GM23338 (cell line): ENCODE measurements around the gene PTPN7. TPM values are rescaled to one million over a fixed set of nuclear protein-coding genes. Genes with fewer than 3 reads are reported as not detected.

ENCODE experiments used
- CREB1 ChIP-seq: fragments of 250-450 bp; sonication (Bioruptor Pico); IDR thresholded peaks from 2 replicates; pipeline ENCODE4 v1.5.0; 2020; ENCODE audit warnings: low read depth, mild to moderate bottlenecking, moderate library complexity
- EZH2 ChIP-seq: fragments of 200-600 bp; sonication (generic); IDR thresholded peaks from one replicate; pipeline ENCODE4 v1.8.0; 2017; ENCODE audit warnings: antibody characterized with exemption, mild to moderate bottlenecking, low read depth; ENCODE audit not compliant: unreplicated experiment
- NANOG ChIP-seq: IDR thresholded peaks from 2 replicates; pipeline ENCODE4 v1.6.1; 2016; ENCODE audit warnings: antibody characterized with exemption, borderline replicate concordance
- POLR2AphosphoS5 ChIP-seq: IDR thresholded peaks from 2 replicates; pipeline ENCODE4 v1.6.1; 2016; ENCODE audit warnings: antibody characterized with exemption, low read depth
- STAT1 ChIP-seq: IDR thresholded peaks from one replicate; pipeline ENCODE4 v1.6.1; 2016; ENCODE audit warnings: antibody characterized with exemption; ENCODE audit not compliant: unreplicated experiment
- ZNF114 ChIP-seq: fragments of 250-450 bp; sonication (Bioruptor Pico); IDR thresholded peaks from 2 replicates; pipeline ENCODE4 v1.5.0; 2020; ENCODE audit warnings: mild to moderate bottlenecking, moderate library complexity
- ZNF331 ChIP-seq: fragments of 250-450 bp; sonication (Bioruptor Pico); IDR thresholded peaks from 2 replicates; pipeline ENCODE4 v1.5.0; 2020; ENCODE audit warnings: low read depth, mild to moderate bottlenecking, moderate library complexity
- polyA plus RNA-seq: library from polyadenylated mRNA; unstranded; fragments of >200 nt; fragmentation: Nextera tagmentation; extraction: Ambion mirVana; gene quantifications from 2 replicates; pipeline ENCODE4 v1.2.1, GENCODE V29; 2016
- total RNA-seq: library from RNA; depleted of rRNA; stranded (reverse); fragments of >200 nt; shearing (Covaris generic); gene quantifications from 2 replicates; pipeline ENCODE4 v1.2.3, GENCODE V29; 2014
- TF ChIP-seq, protein P1 (sequence below): fragments of 250-450 bp; sonication (Bioruptor Pico); IDR thresholded peaks from 2 replicates; pipeline ENCODE4 v1.5.0; 2020; ENCODE audit warnings: mild to moderate bottlenecking, moderate library complexity
- TF ChIP-seq, protein P2 (sequence below): IDR thresholded peaks from one replicate; pipeline ENCODE4 v1.6.1; 2018; ENCODE audit warnings: antibody characterized with exemption; ENCODE audit not compliant: unreplicated experiment
- TF ChIP-seq, protein P3 (sequence below), 2 experiments: fragments of 200-600 bp in 1 of 2; sonication (generic) in 1 of 2; conservative IDR thresholded peaks; 2 replicates each; pipeline versions ENCODE4 v1.5.1 to v1.6.1; 2016 to 2017; ENCODE audit warnings: antibody characterized with exemption in 2 of 2, low read depth in 2 of 2, mild to moderate bottlenecking in 2 of 2, moderate library complexity in 1 of 2

The PTPN7 gene
- total and polyA plus RNA-seq, 2 experiments from 2014 or later = not detected

DNA sequence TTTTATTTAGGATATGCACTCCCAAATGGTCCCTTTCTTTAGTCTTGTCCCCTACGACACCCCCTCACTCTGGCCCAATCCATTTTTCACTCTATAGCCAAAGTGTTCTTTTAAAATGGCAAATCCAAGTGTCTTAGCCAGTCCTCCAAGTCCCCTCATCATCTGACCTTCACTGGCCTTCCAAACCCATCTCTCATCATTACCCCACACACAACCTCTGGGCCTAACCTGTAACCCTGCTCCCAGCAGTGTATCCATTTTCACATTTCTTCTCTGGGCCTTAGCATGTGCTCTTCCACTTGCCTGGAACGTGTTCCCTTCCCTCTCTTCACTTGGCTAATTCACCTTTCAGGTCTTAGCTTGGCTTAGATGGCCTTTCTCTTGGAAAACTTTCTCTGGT, 9.4 kb downstream of the PTPN7 start (continued):
- TF ChIP-seq, protein P1, sequence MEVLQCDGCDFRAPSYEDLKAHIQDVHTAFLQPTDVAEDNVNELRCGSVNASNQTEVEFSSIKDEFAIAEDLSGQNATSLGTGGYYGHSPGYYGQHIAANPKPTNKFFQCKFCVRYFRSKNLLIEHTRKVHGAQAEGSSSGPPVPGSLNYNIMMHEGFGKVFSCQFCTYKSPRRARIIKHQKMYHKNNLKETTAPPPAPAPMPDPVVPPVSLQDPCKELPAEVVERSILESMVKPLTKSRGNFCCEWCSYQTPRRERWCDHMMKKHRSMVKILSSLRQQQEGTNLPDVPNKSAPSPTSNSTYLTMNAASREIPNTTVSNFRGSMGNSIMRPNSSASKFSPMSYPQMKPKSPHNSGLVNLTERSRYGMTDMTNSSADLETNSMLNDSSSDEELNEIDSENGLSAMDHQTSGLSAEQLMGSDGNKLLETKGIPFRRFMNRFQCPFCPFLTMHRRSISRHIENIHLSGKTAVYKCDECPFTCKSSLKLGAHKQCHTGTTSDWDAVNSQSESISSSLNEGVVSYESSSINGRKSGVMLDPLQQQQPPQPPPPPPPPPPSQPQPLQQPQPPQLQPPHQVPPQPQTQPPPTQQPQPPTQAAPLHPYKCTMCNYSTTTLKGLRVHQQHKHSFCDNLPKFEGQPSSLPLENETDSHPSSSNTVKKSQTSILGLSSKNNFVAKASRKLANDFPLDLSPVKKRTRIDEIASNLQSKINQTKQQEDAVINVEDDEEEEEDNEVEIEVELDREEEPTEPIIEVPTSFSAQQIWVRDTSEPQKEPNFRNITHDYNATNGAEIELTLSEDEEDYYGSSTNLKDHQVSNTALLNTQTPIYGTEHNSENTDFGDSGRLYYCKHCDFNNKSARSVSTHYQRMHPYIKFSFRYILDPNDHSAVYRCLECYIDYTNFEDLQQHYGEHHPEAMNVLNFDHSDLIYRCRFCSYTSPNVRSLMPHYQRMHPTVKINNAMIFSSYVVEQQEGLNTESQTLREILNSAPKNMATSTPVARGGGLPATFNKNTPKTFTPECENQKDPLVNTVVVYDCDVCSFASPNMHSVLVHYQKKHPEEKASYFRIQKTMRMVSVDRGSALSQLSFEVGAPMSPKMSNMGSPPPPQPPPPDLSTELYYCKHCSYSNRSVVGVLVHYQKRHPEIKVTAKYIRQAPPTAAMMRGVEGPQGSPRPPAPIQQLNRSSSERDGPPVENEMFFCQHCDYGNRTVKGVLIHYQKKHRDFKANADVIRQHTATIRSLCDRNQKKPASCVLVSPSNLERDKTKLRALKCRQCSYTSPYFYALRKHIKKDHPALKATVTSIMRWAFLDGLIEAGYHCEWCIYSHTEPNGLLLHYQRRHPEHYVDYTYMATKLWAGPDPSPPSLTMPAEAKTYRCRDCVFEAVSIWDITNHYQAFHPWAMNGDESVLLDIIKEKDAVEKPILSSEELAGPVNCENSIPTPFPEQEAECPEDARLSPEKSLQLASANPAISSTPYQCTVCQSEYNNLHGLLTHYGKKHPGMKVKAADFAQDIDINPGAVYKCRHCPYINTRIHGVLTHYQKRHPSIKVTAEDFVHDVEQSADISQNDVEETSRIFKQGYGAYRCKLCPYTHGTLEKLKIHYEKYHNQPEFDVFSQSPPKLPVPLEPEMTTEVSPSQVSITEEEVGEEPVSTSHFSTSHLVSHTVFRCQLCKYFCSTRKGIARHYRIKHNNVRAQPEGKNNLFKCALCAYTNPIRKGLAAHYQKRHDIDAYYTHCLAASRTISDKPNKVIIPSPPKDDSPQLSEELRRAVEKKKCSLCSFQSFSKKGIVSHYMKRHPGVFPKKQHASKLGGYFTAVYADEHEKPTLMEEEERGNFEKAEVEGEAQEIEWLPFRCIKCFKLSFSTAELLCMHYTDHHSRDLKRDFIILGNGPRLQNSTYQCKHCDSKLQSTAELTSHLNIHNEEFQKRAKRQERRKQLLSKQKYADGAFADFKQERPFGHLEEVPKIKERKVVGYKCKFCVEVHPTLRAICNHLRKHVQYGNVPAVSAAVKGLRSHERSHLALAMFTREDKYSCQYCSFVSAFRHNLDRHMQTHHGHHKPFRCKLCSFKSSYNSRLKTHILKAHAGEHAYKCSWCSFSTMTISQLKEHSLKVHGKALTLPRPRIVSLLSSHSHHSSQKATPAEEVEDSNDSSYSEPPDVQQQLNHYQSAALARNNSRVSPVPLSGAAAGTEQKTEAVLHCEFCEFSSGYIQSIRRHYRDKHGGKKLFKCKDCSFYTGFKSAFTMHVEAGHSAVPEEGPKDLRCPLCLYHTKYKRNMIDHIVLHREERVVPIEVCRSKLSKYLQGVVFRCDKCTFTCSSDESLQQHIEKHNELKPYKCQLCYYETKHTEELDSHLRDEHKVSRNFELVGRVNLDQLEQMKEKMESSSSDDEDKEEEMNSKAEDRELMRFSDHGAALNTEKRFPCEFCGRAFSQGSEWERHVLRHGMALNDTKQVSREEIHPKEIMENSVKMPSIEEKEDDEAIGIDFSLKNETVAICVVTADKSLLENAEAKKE (CRISPR knock-in tag) = no peak
- TF ChIP-seq, protein P2, sequence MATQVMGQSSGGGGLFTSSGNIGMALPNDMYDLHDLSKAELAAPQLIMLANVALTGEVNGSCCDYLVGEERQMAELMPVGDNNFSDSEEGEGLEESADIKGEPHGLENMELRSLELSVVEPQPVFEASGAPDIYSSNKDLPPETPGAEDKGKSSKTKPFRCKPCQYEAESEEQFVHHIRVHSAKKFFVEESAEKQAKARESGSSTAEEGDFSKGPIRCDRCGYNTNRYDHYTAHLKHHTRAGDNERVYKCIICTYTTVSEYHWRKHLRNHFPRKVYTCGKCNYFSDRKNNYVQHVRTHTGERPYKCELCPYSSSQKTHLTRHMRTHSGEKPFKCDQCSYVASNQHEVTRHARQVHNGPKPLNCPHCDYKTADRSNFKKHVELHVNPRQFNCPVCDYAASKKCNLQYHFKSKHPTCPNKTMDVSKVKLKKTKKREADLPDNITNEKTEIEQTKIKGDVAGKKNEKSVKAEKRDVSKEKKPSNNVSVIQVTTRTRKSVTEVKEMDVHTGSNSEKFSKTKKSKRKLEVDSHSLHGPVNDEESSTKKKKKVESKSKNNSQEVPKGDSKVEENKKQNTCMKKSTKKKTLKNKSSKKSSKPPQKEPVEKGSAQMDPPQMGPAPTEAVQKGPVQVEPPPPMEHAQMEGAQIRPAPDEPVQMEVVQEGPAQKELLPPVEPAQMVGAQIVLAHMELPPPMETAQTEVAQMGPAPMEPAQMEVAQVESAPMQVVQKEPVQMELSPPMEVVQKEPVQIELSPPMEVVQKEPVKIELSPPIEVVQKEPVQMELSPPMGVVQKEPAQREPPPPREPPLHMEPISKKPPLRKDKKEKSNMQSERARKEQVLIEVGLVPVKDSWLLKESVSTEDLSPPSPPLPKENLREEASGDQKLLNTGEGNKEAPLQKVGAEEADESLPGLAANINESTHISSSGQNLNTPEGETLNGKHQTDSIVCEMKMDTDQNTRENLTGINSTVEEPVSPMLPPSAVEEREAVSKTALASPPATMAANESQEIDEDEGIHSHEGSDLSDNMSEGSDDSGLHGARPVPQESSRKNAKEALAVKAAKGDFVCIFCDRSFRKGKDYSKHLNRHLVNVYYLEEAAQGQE = no peak
- TF ChIP-seq, protein P3, sequence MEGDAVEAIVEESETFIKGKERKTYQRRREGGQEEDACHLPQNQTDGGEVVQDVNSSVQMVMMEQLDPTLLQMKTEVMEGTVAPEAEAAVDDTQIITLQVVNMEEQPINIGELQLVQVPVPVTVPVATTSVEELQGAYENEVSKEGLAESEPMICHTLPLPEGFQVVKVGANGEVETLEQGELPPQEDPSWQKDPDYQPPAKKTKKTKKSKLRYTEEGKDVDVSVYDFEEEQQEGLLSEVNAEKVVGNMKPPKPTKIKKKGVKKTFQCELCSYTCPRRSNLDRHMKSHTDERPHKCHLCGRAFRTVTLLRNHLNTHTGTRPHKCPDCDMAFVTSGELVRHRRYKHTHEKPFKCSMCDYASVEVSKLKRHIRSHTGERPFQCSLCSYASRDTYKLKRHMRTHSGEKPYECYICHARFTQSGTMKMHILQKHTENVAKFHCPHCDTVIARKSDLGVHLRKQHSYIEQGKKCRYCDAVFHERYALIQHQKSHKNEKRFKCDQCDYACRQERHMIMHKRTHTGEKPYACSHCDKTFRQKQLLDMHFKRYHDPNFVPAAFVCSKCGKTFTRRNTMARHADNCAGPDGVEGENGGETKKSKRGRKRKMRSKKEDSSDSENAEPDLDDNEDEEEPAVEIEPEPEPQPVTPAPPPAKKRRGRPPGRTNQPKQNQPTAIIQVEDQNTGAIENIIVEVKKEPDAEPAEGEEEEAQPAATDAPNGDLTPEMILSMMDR (conservative IDR thresholded peaks at IDR 0.05; ENCODE audit: low read depth in 2 of 2) = no peak
- TF ChIP-seq ZNF331 (CRISPR knock-in tag) (no peak), EZH2 (no peak), NANOG (no peak), POLR2AphosphoS5 (no peak), STAT1 (no peak), CREB1 (CRISPR knock-in tag) (no peak), ZNF114 (CRISPR knock-in tag) (no peak)
